Neural crest cell (in vitro differentiated cells): Measurements from ENCODE around the gene ZSWIM4. TPM values are rescaled to one million over a fixed set of nuclear protein-coding genes. Genes with fewer than 3 reads are reported as not detected.

Experiments
- DNase-seq: peaks from one replicate; pipeline ENCODE4 v3.0.0; 2021; ENCODE audit warnings: low read depth, mixed read lengths, low spot score
- H3K27ac Mint-ChIP-seq: one replicate; pipeline ENCODE4 v1.8.0; 2021; ENCODE audit warnings: mild to moderate bottlenecking, mixed read lengths; ENCODE audit not compliant: unreplicated experiment
- H3K27me3 Mint-ChIP-seq: 2 replicates; pipeline ENCODE4 v1.8.0; 2021; ENCODE audit warnings: low read depth, mild to moderate bottlenecking, mixed read lengths
- H3K36me3 Mint-ChIP-seq: 2 replicates; pipeline ENCODE4 v1.8.0; 2021; ENCODE audit warnings: low read depth, mild to moderate bottlenecking, mixed read lengths
- H3K4me1 Mint-ChIP-seq: 2 replicates; pipeline ENCODE4 v1.8.0; 2021; ENCODE audit warnings: mixed read lengths
- H3K4me3 Mint-ChIP-seq: one replicate; pipeline ENCODE4 v1.8.0; 2021; ENCODE audit warnings: mild to moderate bottlenecking, mixed read lengths
- H3K9me3 Mint-ChIP-seq: 2 replicates; pipeline ENCODE4 v1.8.0; 2021; ENCODE audit warnings: mixed read lengths
- total RNA-seq: library from RNA; stranded (reverse); gene quantifications from 2 replicates; pipeline ENCODE4 v1.2.1, GENCODE V29; 2021
- TF ChIP-seq, protein P1 (sequence below): fragments of 200-600 bp; sonication (generic); conservative IDR thresholded peaks from 2 replicates; pipeline ENCODE4 v1.5.0; 2021; ENCODE audit warnings: antibody characterized with exemption, mild to moderate bottlenecking

Gene ZSWIM4
- total RNA-seq, 1 donor from 2014 or later, result 19.9 TPM

- Mint-ChIP-seq H3K4me3 (peak overlapping the region; percentile 98), H3K9me3 (no peaks in the 10 kb centered on the region), H3K27ac (peak overlapping the region; percentile 99), H3K36me3 (no peaks in the 10 kb centered on the region), H3K27me3 (no peaks in the 10 kb centered on the region), H3K4me1 (peaks cover 23% of the 10 kb centered on the region)
- TF ChIP-seq, protein P1, sequence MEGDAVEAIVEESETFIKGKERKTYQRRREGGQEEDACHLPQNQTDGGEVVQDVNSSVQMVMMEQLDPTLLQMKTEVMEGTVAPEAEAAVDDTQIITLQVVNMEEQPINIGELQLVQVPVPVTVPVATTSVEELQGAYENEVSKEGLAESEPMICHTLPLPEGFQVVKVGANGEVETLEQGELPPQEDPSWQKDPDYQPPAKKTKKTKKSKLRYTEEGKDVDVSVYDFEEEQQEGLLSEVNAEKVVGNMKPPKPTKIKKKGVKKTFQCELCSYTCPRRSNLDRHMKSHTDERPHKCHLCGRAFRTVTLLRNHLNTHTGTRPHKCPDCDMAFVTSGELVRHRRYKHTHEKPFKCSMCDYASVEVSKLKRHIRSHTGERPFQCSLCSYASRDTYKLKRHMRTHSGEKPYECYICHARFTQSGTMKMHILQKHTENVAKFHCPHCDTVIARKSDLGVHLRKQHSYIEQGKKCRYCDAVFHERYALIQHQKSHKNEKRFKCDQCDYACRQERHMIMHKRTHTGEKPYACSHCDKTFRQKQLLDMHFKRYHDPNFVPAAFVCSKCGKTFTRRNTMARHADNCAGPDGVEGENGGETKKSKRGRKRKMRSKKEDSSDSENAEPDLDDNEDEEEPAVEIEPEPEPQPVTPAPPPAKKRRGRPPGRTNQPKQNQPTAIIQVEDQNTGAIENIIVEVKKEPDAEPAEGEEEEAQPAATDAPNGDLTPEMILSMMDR, result no peak
- no peak for DNase-seq
These were observed 866 bp upstream of the ZSWIM4 start for GRCh38 chr19:13794398-13794756.

GRCh38 chr19:13795595-13796300 is 505 bp downstream of the ZSWIM4 start:
- no peaks in the 10 kb centered on the region for H3K27me3 Mint-ChIP-seq
- no peaks in the 10 kb centered on the region for H3K36me3 Mint-ChIP-seq
- DNase-seq, result no peak
- peaks cover 23% of the 10 kb centered on the region for H3K4me1 Mint-ChIP-seq
- H3K4me3 Mint-ChIP-seq, result peak overlapping the region; percentile 98
- TF ChIP-seq, protein P1, result no peak
- H3K27ac Mint-ChIP-seq, result no peak overlapping the region
- H3K9me3 Mint-ChIP-seq, result no peaks in the 10 kb centered on the region

- H3K4me1 Mint-ChIP-seq, result peaks cover 23% of the 10 kb centered on the region
- peaks cover 5% of the 10 kb centered on the region for H3K36me3 Mint-ChIP-seq
- no peaks in the 10 kb centered on the region for H3K27me3 Mint-ChIP-seq
- no peaks in the 10 kb centered on the region for H3K9me3 Mint-ChIP-seq
- peak overlapping the region; percentile 89 for H3K4me3 Mint-ChIP-seq
- H3K27ac Mint-ChIP-seq, result peak overlapping the region; percentile 75
- no peak for DNase-seq
- TF ChIP-seq, protein P1, result no peak
These were observed 1.2 kb downstream of the ZSWIM4 start for GRCh38 chr19:13796301-13797057.

GRCh38 chr19:13797058-13797440 is 1.8 kb downstream of the ZSWIM4 start:
- Mint-ChIP-seq H3K27ac (no peak overlapping the region), H3K27me3 (no peaks in the 10 kb centered on the region), H3K9me3 (no peaks in the 10 kb centered on the region), H3K4me3 (peak overlapping the region; percentile 89), H3K4me1 (peaks cover 23% of the 10 kb centered on the region), H3K36me3 (peaks cover 5% of the 10 kb centered on the region)
- TF ChIP-seq, protein P1, result no peak
- no peak for DNase-seq

DNA sequence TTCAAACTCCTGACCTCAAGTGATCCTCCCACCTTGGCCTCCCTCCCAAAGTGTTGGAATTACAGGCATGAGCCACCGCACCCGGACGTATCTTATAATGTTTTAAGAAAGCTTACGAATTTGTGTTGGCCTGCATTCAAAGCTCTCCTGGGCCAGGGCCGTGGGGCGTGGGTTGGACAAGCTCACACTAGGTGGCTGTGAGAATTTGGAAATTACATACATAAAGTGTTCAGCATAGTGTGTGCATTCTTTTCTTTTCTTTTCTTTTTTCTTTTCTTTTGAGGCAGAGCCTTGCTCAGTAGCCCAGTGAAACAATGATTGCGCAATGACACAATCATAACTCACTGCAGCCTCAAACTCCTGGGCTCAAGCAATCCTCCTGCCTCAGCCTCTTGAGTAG is 2.6 kb downstream of the ZSWIM4 start:
- Mint-ChIP-seq H3K36me3 (peaks cover 7% of the 10 kb centered on the region), H3K4me3 (peak overlapping the region; percentile 80), H3K27ac (no peak overlapping the region), H3K4me1 (peaks cover 23% of the 10 kb centered on the region), H3K27me3 (no peaks in the 10 kb centered on the region), H3K9me3 (no peaks in the 10 kb centered on the region)
- DNase-seq, result no peak
- TF ChIP-seq, protein P1, result no peak
